Stimulated activated CD8-positive, alpha-beta memory T cell treated with anti-CD3 and anti-CD28 coated beads, Interleukin-7, amount 100 ng/mL, for 48 hours (primary cell): ENCODE measurements around the gene DLGAP1.

ENCODE experiments used
- DNase-seq, 2 donors: peaks; one replicate each; pipeline ENCODE4 v3.0.0-alpha.2; 2020; ENCODE audit warnings: low read depth in 1 of 2; ENCODE audit errors: extremely low read depth in 1 of 2

DLGAP1 gene

DNA sequence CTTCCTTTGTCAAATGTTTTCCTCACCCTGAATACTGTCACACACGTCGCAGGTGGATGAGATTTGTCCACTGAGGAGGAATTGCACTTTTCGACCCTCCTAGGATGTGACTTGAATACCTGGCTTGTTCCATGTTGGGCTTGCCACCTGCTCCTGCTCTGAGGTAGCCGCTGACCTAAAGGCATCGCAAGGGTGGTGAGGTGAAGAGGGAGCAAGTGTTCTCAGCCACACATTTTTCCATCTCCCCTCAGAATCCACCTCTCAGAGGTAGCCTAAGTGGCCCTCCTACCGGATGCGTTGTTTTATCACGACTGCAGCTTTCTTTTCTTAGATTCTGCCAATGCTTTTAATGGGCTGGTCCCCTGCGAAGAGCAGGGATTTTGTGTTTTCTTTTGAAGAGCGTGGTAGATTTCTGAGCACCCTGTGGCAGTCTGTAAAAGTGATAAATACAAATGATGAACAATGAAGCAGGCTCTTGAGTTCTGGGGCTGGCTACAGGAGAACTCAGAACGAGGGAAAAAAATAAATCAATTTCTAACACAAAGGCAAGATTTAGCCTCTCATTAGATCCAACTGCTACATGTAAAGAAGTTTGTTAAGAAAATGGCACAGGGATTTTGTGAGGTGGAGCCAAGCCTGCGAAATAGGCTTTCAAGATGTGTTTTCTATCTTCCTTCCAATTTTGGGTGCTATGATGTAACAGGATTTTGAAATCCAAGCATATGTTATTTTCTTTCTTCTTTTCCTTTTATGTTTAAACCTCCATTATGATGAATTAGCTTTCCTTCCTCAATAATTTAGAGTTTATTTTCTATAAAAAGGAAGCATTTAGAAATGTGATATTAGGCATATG lies 618.4 kb downstream of the DLGAP1 start:
- DNase-seq: no peak

DNA sequence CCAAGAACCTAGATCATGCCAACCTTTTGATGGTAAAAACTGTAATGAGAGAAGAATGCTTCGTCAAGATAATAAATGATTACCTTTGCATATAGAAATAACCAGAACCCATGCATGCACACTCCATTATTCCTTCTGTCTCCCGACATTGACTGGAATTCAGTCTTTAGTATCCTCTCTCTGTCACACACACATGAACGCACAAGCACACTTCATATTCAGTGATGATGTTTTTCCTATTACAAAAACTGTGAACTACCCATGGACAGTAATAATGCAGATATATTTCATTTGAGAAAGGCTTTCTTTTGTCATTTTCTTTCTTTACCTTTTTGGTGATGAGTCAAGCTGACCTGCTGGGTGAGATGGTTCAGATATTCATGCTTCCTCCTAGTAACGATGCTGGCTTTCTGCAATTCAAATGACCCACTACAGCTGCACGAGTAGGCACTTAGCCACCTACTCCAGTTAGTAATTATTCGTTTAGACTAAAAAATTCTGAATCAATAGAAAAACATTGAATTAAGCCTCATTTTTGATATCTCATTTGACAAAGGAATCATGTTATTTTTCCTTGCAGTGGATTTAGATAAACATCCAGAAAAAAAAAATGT lies 623.0 kb downstream of the DLGAP1 start:
- DNase-seq: no peak

DNA sequence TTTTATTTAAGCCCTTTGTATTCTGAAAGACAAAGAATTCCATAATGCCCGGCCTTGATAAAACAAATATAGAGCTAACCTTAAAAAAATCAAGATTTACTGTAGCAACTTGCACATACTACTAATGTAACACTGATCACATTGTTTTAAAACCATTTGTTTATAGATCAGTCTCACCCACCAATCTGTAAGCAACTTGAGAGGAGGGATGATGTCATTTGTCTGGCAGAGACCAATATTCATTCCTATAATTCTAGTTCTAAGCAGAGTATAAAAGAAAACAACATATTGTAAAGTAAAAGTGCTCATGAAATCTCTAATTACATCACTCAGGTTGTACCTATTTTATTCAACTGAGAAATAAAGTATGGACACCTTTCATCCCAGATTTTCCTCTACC lies 624.5 kb downstream of the DLGAP1 start:
- DNase-seq: no peak

DNA sequence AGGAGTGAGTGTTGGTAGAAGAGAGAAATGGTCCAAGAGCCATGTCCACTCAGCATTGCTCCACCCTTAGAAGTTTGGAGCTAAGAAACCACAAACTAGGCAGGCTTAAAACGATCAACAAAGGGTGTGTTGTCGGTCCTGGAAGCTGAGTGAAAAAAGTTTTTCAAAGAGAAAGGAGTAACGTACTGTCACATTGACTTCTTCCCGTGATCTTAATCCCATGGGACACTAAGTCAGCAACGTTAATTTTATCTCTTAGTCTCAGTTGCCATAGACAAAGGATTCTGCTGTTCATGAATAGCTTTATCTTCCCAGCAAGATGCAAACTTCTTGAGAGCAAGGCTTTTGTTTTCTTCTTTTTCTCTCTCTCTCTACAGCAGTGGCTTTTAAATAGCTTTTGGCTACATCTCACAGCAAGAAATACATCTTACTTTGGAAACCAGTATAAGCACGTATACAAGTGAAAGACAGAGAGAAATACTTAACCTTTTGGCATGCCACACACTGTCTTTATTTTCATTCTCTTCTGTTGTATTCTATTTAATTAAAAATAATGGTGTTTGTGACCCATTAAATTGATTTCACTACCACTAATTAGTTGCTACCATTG lies 627.8 kb downstream of the DLGAP1 start:
- DNase-seq: no peak

DNA sequence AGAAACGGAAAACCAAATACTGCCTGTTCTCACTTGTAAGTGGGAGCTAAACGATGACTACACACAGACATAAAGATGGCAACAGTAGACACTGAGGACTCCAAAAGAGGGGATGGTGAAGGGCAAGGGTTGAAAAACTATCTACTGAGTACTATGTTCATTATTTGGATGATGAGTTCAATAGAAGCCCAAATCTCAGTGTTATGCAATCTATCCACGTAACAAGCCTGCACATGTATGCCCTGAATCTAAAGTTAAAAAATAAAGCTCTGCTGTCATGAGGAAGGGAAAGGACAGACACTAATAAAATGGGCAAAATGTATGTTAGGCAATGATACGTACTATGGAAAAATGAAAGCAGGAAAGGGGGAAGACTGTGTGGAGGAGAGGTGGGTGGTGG lies 629.1 kb downstream of the DLGAP1 start:
- no peak for DNase-seq

DNA sequence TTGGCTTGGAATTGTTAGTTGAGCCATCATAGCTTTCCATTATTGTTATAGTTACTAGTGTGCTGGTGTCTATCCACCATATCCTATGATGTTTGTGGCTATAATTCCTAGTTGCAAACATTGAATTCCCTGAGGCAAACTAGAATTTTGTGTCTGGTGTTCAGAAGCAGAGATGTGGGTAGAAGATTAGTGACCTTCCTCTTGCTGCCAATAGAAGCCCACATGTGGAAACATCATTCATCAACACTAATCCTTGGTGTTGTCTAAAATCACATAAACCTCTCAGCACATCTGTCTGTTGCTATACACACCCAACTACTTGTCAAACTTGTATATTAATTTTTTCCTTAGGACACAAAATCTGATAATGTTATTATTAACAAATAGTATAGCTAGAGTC lies 631.0 kb downstream of the DLGAP1 start:
- no peak for DNase-seq

DNA sequence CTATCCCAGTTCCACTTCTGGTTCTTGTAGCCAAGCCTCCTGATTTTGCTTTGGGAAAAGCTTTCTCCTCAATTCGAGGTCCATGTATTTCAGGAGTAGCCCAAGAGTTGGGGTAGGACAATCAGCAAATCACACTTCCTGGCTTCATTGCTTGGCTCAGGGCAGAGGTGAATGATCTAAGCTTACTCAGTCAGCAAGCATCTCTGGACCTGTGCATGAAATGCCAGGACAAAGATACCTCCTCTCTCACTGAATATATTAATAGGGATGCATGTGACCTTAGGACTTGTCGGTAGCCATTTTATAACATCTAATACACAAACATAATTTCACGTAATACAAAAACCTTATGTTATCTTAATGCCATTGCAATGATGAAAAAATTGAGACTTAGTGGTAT lies 632.0 kb downstream of the DLGAP1 start:
- no peak for DNase-seq

DNA sequence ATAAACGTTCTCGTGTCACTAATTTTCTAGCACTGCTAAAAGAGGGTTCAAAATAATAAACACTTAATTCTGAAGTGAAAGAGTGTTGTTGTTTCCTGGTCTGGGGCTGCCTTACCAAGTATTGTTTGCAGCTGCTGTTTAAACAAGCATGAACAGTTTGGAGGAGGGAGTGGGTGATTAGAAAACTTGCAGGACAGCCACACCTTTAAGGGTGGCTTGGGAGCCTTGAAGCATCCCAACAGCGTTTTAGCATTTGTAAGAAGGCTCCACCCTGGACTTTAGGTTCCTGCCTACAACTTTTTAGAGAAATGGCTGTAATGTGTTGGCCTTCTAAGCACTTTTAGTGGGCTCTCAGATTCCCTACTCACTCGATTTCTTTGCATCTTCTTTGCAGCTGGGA lies 633.6 kb downstream of the DLGAP1 start:
- no peak for DNase-seq

DNA sequence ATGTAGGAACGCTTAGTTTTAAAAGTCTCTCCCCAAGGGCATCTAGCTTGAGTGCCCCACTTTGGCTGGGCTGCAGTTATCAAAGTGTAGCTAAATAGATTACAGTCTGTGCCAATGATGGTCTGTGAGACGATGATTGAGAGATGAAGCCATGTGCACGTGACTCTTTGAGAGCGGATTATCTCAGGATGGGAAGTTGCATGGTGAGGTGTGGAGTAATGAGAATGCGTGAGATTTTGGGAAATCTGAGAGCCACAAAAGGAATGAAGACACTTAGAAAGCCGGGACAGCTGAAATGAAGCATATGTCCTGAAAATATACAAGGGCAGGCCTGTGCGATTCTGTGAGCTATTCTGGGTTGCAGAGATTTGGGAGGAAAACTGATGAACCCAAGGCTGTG lies 635.1 kb downstream of the DLGAP1 start:
- no peak for DNase-seq

DNA sequence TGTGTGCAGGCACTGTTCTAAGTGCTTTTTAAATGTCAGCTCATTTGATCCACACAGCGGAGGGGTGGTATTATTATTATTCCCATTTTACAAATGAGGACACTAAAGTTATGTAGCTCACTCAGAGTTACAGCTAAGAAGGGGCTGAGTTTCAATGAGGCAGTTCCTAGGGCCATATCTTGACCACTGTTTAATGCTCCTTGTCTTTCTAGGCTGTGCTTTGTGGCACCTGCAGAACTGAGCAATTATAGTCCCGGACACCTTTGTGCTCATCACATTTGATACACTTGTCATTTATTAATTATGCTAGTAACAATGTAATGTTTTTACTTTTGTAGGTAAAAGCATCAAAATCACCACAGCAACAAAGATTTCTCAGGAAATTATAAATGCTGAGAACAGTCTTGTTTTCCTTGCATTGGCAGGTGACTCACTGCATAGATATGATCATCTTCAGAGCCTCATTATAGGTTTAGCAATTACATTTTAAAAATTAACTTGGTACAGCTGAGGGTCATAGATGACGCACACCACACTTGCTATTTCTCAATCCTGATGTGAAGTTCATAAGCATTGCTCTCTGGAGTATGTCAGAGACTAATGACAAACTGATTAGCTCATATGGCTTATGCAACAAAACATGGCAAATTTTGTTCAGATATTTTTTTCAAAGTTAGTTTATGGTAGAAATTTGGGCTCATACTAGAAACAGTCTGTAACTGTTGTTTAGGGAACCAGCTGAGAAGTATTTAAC lies 638.3 kb downstream of the DLGAP1 start:
- no peak for DNase-seq

DNA sequence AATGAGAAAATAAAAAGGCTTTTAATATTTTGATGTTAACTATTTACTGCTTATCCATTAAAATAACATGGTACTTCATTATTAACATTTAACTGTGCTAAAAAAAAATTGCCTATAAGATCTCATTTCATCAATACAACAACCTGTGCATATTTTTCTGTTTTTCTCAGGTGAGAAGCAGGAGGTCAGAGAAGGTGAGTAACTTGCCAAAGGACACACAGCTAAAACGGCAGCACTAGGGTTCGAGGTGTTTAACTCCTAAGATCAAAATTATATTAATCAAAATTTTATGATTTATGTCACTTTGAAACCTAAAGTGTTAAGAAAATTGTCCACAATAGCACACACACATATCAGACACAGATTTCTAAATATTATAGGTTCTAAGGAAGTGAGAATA lies 639.1 kb downstream of the DLGAP1 start:
- no peak for DNase-seq

DNA sequence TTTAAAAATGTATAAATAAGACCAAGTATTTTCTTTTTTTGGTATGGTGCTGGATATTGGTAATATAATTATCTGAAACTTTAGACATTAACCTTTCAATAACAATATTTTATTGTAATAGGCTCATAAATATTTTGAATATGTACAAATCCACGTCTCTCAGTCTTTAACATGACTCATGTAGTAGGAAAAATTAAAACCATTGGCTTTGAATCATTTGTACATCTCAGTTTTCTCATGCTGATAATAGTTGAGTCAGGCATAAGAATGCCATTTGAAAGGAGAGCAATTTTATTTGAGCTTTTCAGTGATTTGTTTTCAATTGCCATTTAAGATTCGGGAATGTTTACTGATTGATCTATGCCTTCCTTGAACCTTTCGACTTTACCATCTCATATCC lies 640.3 kb downstream of the DLGAP1 start:
- no peak for DNase-seq

DNA sequence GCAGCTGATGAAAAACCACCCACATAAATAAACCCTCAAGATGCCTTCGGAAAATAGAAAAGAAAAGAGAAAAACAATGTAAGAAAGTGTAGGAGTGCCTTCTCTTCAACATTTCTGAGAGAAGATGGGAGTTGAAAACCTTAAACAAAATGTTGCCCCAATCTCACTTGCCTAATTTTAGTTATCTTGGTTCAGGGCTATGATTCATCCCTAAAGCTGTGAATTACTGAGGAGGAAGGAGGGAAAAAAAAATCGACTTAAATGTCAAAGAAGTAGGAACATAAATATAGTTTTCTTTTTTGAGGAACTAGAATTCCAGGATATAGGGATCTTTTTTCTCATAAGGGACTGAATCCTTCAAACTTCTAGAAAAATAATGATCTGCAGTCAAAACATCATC lies 644.8 kb downstream of the DLGAP1 start:
- DNase-seq: no peak

DNA sequence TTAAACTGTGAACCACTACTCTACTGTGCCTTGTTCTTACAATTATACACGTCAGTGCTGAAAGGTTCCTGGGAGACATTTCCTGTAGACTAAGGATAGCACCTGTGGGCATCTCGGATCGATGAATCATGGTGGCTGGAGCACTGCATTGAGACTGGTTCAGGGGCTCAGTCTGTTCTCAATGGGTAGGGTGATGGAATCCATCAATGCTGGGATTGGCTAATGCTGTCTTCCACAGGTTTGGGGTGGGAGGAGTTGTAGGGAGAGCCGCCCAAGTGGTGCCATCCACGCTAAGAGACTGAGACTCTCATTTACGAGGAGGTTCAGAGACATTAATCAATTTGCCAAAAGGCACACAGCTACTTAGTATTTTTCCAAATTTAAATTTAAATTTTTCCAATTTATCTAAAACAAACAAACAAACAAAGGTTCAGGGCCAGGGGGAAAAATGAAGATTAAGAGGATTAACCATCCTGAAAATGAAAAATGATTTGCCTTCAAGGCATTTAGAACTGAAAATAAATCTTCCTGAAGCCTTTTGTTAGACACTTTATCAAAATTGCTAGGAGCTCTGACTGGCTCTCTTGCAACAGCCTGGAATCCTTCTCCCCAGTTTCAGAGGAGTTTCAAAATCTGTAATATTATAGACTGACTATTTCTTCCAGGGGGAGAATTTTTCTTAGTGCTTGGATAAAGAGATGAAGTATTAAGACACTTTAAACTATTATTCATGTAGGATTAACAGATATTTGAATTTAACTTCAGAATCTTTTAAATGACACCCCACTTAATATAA lies 645.9 kb downstream of the DLGAP1 start:
- DNase-seq: no peak

DNA sequence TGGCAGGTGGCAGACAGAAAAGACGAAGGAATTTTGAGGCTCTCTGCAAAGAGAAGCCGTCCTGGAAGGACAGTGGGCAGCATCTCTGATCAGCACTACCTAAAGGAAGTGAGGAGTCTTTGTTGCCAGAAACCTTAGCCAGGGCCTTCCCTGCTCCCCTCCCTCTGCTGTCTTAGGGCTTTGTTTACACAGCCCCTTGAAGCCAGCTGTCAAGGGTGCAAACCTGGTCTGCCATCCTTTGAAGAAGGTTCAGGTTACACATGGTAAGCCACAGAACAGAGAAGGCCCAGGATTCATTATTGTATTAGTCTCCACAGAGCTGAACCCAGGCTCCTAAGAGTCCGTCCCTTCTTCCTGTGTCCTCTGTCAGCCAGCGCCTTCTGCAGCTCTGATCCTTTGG lies 648.5 kb downstream of the DLGAP1 start:
- no peak for DNase-seq

DNA sequence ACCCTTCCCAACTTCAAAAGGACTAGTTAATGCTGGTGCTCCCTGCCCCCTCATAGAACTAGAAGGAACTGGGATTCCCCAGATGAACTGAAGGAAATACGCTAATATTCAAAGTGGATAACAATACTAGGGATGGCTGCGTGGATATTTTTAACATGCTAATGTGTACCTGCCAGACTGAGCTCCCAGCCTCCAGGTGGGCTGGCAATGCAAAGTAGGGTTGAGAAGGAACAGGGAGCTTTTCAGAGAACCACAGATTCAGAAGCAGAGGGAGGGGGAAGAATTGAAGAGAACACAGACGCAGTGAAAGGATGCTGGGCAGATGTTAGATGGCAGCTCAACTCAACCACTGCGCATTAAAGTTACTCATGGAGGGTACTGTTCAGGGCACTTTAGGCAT lies 650.8 kb downstream of the DLGAP1 start:
- no peak for DNase-seq

DNA sequence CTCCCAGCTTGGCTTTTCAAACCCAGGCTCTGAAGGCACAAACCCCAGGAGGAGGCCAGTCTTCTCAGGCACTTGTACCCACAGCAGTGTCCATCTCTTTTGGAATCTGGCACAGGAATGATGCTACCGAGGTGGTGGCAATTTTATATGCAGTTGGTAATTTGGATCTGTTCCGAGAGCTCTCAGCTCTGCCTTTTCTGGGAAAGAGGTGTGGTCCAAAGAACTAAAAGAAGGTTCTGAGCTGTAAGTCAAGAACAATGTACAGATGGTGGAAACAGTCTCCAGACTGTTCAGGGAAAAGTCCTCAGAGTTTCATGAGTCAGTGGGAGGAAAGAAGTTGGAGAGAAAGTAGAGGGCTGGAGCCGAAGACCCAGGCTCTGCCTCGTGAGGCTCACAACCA lies 651.8 kb downstream of the DLGAP1 start:
- DNase-seq: no peak

DNA sequence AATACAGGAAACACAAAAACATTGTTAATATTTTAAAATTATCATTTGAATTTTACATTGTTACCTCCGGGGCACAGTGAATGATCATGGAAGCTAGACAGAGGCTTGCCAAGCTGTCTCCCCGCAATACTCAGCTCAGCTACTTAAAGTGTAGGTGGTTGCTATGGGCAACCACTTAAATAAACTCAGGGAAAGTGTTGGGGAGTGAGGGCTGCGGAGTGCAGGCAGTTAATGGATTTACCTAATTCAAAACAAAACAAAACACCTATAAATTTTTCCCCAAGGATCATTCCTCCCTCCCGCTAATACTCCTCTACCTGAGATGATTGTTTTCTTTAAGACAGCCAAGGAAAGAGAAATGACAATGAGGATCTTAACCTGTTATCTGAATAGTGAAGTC lies 655.6 kb downstream of the DLGAP1 start:
- DNase-seq: no peak

DNA sequence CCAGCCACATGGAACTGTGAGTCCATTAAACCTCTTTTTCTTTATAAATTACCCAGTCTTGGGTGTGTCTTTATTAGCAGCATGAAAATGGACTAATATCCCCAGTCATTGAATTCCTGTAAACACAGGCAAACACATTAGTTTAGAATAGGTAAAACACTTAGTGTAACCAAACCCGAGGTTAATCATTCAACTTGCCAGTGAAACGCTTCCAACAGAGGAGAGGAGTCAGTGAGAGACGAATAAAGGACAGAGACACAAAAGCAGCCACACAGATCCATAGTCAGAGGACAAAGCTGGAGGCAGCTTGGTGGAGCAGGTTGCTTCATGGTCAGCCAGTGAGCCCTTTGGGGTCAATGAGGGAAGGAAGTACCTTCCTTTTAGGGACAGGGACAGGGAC lies 657.1 kb downstream of the DLGAP1 start:
- no peak for DNase-seq

DNA sequence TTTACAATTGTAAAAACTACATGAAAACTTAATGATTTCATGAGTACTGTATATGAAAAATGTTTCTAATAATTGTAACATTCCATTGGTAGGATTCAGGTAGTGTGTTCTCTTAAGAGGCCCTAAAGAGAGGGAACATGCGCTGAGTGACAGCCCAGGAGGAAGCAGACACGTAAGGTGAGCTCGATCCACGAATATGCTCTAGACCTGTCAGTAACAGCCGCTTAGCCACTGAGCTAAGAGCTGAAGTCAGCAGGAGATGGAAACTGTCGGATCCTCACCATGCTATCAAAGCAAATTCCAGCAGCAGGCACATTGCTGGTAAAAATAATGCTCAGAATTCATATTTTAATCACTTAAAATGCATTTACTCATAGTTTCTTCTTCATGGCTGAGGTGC lies 658.7 kb downstream of the DLGAP1 start:
- no peak for DNase-seq
